Measurements from ENCODE around the gene AHCTF1. TPM values are rescaled to one million over a fixed set of nuclear protein-coding genes. Genes with fewer than 3 reads are reported as not detected.

Gene AHCTF1
- total and polyA plus RNA-seq, 8 donors, result 5.9 to 49.0 (median 24.5) TPM

GRCh38 chr1:246798107-246798506, 133.6 kb downstream of the AHCTF1 start:
- TF ChIP-seq, protein P1, sequence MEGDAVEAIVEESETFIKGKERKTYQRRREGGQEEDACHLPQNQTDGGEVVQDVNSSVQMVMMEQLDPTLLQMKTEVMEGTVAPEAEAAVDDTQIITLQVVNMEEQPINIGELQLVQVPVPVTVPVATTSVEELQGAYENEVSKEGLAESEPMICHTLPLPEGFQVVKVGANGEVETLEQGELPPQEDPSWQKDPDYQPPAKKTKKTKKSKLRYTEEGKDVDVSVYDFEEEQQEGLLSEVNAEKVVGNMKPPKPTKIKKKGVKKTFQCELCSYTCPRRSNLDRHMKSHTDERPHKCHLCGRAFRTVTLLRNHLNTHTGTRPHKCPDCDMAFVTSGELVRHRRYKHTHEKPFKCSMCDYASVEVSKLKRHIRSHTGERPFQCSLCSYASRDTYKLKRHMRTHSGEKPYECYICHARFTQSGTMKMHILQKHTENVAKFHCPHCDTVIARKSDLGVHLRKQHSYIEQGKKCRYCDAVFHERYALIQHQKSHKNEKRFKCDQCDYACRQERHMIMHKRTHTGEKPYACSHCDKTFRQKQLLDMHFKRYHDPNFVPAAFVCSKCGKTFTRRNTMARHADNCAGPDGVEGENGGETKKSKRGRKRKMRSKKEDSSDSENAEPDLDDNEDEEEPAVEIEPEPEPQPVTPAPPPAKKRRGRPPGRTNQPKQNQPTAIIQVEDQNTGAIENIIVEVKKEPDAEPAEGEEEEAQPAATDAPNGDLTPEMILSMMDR (IDR thresholded peaks at IDR 0.05), result no peak
- TF ChIP-seq POLR2AphosphoS5 (IDR thresholded peaks at IDR 0.05) (no peak), EP300 (IDR thresholded peaks at IDR 0.05) (no peak), POLR2A (IDR thresholded peaks at IDR 0.05) (no peak)
- 55 to 73% (median 57%) methylated on average over 4 of the region's 4 CpGs for WGBS, 5 donors
- no peak overlapping the region for H3K4me3 ChIP-seq
- peaks cover 6 to 9% (median 8%) of the 10 kb centered on the region in 4 donors for H3K4me1 ChIP-seq
- no peaks in the 10 kb centered on the region for H3K9me3 ChIP-seq
- peaks cover 0 to 33% (median 0%) of the 10 kb centered on the region in 3 donors for H3K27me3 ChIP-seq
- intact Hi-C loops (cut with DNase I; ENCODE audit: low total_unique reads), result no loop called here
- no peak overlapping the region for H3K27ac ChIP-seq
- H3K36me3 ChIP-seq, result no peaks in the 10 kb centered on the region
- no peak for DNase-seq

DNA sequence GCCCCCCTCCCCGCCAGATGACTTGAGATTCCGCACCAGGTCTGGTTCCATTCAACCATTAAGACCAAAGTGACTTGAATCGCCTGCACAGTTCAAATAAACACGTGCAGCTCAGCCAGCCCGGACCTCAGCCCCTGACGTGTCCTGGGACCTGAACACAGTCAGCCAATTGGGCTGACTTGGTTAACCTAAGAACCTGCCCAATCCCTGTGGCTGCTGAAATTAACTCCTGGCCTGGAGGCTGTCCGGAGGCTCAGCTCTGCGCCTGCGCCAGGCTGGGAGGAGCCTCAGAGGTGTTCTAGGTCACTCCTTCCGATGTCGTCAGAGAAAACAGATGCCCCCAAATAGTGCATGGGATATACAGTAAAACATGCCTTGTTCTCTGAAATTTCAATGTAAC, 134.2 kb downstream of the AHCTF1 start:
- no peak for DNase-seq
- Histone ChIP-seq H3K9me3 (no peaks in the 10 kb centered on the region), H3K36me3 (no peaks in the 10 kb centered on the region), H3K4me3 (no peak overlapping the region), H3K27ac (no peak overlapping the region), H3K27me3 (peaks cover 0 to 38% (median 0%) of the 10 kb centered on the region in 3 donors), H3K4me1 (peaks cover 6 to 9% (median 8%) of the 10 kb centered on the region in 4 donors)
- TF ChIP-seq POLR2A (IDR thresholded peaks at IDR 0.05) (no peak), POLR2AphosphoS5 (IDR thresholded peaks at IDR 0.05) (no peak), EP300 (IDR thresholded peaks at IDR 0.05) (no peak)
- TF ChIP-seq, protein P1 (IDR thresholded peaks at IDR 0.05), result no peak
- intact Hi-C loops (cut with DNase I; ENCODE audit: low total_unique reads), result no loop called here
- WGBS, 5 donors, result 84 to 92% (median 87%) methylated on average over 11 of the region's 11 CpGs

DNA sequence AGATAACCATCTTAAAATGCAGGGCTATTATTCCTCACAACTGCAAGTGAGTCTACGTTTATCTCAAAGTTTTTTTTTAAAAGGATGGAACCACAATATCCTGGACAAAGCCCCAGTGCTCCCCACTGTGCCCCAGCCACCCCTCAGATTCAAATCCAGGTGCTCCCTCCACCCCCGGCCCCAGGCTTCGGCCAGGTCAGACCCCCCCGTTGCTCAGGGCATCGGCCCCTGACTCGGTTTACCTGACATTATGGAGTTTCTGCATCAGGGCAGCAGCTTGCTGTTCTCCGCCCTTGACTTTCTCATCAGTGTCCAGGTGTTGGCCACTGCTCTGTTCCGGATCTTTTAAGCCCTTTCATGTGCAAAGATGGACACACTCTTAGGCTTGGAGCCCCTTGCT, 134.6 kb downstream of the AHCTF1 start:
- 72 to 87% (median 80%) methylated on average over 8 of the region's 8 CpGs for WGBS, 5 donors
- Histone ChIP-seq H3K9me3 (no peaks in the 10 kb centered on the region), H3K4me3 (no peak overlapping the region), H3K27me3 (peaks cover 0 to 39% (median 0%) of the 10 kb centered on the region in 3 donors), H3K36me3 (no peaks in the 10 kb centered on the region), H3K4me1 (peaks cover 6 to 9% (median 8%) of the 10 kb centered on the region in 4 donors), H3K27ac (no peak overlapping the region)
- intact Hi-C loops (cut with DNase I; ENCODE audit: low total_unique reads), result no loop called here
- DNase-seq, result no peak
- no peak for TF ChIP-seq POLR2AphosphoS5 (IDR thresholded peaks at IDR 0.05)
- TF ChIP-seq, protein P1 (IDR thresholded peaks at IDR 0.05), result no peak
- TF ChIP-seq EP300 (IDR thresholded peaks at IDR 0.05), result no peak
- no peak for TF ChIP-seq POLR2A (IDR thresholded peaks at IDR 0.05)

- intact Hi-C loops (cut with DNase I; ENCODE audit: low total_unique reads), result no loop called here
- Histone ChIP-seq H3K4me1 (peaks cover 6 to 9% (median 8%) of the 10 kb centered on the region in 4 donors), H3K9me3 (no peaks in the 10 kb centered on the region), H3K36me3 (no peaks in the 10 kb centered on the region), H3K4me3 (no peak overlapping the region), H3K27ac (no peak overlapping the region), H3K27me3 (peaks cover 0 to 43% (median 0%) of the 10 kb centered on the region in 3 donors)
- TF ChIP-seq POLR2A (IDR thresholded peaks at IDR 0.05), result no peak
- TF ChIP-seq, protein P1 (IDR thresholded peaks at IDR 0.05), result no peak
- no peak for TF ChIP-seq POLR2AphosphoS5 (IDR thresholded peaks at IDR 0.05)
- TF ChIP-seq EP300 (IDR thresholded peaks at IDR 0.05), result no peak
- DNase-seq, result no peak
- WGBS, 5 donors, result 88 to 94% (median 93%) methylated on average over 24 to 30 of the region's 30 CpGs
Observed at GRCh38 chr1:246795906-246796694, 135.6 kb downstream of the AHCTF1 start.
